Prostate gland (tissue), 2 donors: ENCODE data around the gene POLE.

Source experiments
- POLR2A ChIP-seq: fragments of 450-650 bp; IDR thresholded peaks from one replicate; pipeline ENCODE4 v1.6.1; 2016; ENCODE audit warnings: antibody characterized with exemption, mild to moderate bottlenecking
- POLR2AphosphoS5 ChIP-seq: sonication (generic); formaldehyde crosslinking; IDR thresholded peaks from one replicate; pipeline ENCODE4 v1.6.1; 2017; ENCODE audit warnings: antibody characterized with exemption
- TF ChIP-seq, protein P1 (sequence below), 4 experiments: fragments of 200-600 bp in 2 of 4; fragments of 450-650 bp in 2 of 4; sonication (generic) in 2 of 4; IDR thresholded peaks; 1 replicate in 3 of 4; 2 replicates in 1 of 4; pipeline ENCODE4 v1.5.1; 2016 to 2019; ENCODE audit warnings: antibody characterized with exemption in 4 of 4, mild to moderate bottlenecking in 2 of 4, moderate library complexity in 2 of 4

DNA sequence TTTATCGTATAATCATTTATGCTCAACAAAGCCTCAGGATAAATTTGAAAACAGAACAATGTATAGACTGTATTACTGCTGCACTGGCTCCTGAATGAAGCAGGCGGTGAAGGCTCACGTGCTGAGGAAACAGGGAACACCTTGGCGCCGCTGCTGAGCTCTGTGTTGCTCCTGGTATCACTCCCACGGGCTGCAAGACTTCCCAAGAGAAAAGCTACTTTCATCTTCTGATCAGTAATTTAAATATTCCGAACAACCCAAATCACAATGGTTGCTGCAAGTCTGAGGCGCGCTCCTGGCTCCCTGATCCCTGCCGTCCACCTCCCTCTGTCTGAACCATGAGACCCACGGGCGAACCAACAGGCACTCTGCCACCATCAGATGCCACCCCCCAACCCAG, 39.2 kb upstream of the POLE start:
- TF ChIP-seq, protein P1, sequence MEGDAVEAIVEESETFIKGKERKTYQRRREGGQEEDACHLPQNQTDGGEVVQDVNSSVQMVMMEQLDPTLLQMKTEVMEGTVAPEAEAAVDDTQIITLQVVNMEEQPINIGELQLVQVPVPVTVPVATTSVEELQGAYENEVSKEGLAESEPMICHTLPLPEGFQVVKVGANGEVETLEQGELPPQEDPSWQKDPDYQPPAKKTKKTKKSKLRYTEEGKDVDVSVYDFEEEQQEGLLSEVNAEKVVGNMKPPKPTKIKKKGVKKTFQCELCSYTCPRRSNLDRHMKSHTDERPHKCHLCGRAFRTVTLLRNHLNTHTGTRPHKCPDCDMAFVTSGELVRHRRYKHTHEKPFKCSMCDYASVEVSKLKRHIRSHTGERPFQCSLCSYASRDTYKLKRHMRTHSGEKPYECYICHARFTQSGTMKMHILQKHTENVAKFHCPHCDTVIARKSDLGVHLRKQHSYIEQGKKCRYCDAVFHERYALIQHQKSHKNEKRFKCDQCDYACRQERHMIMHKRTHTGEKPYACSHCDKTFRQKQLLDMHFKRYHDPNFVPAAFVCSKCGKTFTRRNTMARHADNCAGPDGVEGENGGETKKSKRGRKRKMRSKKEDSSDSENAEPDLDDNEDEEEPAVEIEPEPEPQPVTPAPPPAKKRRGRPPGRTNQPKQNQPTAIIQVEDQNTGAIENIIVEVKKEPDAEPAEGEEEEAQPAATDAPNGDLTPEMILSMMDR (IDR thresholded peaks at IDR 0.05), result no peak
- no peak for TF ChIP-seq POLR2AphosphoS5
- TF ChIP-seq POLR2A, result no peak
